ENCODE data around the gene GPR176.

GPR176 gene

GRCh38 chr15:39919748-39920509, at the start of gene GPR176:
TSS of gene GPR176 (minus strand) at chr15:39920266. CDS start at chr15:39920026, 240 bp downstream.
- DNase-seq: peak in 10 of 14 donors; percentile 9 to 71 (median 27)

DNA sequence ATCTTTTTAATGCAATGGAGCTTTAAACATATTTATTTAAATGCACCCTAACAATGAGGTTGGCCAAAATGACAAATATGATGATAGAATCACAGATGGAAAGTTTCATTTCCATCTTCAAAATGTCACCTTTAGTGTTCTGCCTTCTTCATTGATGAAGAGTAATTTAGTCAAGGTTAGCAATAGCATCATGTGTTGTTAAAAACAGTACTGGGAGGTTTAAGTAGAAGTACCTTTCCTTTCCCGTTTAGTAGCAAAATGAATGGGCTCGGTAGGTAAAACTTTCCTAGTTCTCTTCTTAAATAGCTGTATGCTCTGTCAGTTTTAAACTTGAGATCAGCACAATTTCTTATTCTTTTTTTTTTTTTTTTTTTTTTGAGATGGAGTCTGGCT, 48.9 kb upstream of the GPR176 start:
- DNase-seq: no peak

DNA sequence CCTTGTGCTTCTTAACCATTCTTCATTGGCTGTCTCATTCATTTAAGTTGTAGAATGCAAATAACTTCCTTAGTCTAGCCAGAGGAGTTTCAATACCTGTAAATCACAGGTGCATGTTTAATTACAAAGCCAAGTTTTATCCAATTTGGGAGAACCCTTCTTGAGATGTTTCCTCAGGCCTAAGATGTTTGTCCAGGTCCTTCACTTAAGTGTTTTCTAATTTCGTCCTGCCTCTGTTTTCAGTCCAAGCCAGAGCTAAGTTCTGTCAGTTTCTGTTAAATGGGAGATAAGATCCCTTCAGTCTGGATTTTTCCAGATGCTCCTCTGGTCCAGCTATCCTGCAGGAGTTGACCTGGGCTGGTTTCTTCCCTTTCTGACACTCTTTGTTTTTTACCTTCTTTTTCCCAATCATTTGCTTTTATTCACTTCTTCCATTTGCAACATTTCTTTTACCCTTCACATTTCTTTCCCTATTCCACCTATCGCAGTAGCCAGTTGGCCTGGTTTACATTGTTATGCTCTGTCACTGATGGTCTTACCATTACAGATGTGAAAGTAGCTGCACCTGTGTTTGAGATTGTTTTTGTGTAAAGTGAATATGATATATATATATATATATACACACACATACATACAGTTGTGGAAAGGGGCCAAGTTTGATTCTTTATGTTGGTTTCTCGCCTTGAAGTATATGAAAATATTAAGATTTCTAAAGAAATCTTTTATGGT, 48.4 kb upstream of the GPR176 start:
- no peak for DNase-seq

GRCh38 chr15:39966521-39966920, 46.5 kb upstream of the GPR176 start:
- no peak for DNase-seq

- DNase-seq: no peak
Measured at GRCh38 chr15:39963786-39964185, 43.7 kb upstream of the GPR176 start.

- DNase-seq: no peak
Measured at GRCh38 chr15:39961051-39961450, 41.0 kb upstream of the GPR176 start.

DNA sequence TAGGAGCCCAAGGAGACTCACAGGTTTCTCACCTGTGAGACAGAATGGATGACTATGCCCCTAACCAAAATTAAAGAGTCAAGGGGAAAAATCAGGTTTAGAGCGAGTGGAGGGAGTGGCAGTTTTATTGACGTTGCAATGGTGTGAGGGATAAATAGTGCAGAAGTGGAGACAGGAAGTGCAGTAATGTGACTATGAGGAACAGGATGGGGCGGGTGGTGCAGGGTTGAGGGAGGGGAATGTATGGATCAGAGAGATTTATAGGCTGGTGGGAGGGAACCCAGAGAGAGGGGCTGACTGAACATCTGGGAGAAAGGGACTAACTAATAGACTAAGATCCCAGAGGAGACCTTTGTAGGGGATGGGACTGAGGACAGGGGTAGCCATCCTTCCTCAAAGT, 40.3 kb upstream of the GPR176 start:
- no peak for DNase-seq

DNA sequence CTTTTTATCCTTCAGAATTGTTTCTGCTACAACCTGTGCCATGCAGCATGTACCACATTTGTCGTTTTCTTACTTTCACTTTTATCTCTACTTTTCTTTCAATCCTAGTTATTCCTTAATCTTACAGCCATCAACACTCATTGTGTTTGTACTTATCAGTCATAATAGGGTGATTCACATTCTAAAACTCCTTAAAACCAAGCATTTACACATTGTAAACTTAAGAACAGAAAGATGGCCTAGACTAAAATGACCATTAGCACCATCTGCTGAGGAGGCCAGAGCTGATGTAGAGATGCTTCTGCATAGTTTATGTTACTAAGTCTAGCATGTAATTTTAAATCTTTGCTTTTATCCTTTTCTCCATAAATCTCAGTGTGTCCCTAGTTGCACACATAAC, 39.3 kb upstream of the GPR176 start:
- DNase-seq: no peak

DNA sequence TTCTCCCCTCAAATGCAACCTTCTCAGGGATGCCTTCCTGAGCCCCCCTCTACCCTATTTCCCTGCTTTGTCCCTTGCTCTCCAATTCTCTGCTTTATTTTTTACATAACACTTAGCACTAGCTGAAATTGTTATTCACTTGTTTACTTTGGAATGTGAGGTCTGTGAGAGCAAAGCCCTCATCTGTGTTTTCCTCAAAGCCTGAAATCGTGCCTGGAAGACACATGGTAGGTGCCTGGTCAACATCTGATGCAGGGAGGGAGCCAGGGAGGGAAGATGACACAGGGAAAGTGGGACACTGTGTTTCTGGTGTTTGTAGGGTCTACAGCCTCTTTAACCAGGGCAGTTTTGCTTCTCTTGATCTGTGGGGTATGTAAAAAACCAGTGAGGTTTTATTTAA, 37.4 kb upstream of the GPR176 start:
- no peak for DNase-seq

GRCh38 chr15:39953521-39953920, 33.5 kb upstream of the GPR176 start:
- DNase-seq: no peak

DNA sequence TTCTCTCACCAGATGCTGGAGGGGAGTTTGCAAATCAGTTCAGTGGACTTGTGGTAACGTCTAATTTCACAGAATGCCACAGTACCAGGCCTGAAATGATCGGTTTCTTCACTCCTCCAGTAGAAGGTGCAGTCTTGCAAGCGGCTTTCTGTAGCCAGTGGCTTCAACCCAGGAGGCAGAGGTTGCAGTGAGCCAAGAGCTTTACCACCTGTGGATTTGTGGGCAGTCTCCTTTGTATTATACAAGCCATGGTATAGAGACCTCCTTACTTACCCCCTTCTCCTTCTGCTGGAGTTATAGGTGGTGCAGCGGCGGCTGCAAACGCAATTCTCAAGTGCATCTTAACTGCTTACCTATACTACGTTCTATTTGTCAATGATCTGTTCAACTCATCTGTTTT, 31.5 kb upstream of the GPR176 start:
- DNase-seq: no peak

DNA sequence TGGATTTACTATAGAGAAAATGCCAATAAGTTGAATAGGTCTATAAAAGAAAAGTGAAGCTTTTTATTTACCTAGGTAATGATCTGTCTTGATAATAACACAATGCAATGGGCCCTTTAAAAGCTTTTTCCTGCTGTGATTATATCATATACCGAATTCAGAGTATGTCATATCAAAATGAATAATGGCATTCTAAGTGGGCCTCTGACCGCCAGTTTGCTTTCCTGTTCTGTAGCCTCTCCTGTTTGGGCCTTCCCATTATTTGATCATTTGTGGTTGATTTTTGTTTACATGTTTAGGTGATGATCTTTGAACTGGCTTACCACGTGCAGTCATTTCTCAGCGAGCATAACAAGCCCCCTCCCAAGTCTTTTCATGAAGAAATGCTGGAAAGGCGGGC, 28.8 kb upstream of the GPR176 start:
- no peak for DNase-seq

DNA sequence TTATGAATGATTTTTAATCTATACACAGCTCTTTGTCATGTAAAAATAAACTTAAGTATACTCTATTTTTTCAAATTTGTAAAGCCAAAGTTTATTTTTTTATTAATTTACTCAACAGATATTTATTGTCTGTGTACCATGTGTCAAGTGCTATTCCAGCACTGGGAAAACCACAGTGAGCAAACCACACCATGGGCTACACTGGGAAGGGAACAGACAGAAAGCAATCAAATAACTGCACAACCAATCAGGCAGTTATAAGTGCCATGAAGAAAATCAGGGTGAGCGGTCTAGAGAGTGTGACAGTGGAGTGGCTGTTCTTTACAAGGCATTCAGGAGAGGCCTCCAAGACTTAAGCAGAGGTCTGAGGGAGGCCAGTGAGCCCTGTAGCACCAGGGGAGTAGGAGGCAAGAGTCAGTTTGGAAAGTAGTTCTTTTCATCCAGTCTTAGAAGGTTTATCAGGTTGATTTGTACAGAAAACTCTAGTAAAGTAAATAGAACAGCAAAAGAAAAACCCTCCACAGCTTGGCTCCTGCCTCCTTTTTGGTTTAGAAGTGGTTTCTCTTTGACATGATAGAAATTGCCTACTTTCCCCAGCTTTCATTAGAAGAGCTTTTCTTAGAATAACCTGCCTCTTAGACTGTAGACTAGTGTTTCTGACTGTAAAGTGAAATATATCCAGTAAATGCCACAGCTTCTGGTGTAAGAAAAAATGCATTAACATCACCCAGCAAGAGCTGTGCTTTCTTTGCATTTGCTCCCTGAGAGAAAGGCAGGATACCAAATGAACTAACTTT, 27.5 kb upstream of the GPR176 start:
- no peak for DNase-seq

- DNase-seq: no peak
Measured at GRCh38 chr15:39946862-39947261, 26.8 kb upstream of the GPR176 start.

DNA sequence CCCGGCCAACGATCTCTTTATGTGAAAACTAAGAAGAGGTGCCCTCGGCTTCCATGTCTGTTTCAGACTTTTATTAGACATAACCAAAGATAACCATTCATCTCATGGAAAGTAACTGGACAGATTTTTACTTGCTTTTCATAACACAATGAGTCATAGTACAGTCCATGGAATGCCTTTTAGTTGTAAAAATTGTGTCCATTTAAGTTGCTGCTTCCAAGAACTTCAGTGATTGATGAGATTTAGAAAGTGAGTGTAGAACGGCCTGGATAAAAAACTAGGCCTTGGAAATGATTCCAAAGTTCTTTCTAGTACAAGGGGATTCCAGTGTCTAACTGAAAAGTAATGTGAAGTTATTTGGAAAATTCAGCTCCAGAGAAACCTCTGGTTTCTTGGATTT, 24.7 kb upstream of the GPR176 start:
- DNase-seq: no peak

DNA sequence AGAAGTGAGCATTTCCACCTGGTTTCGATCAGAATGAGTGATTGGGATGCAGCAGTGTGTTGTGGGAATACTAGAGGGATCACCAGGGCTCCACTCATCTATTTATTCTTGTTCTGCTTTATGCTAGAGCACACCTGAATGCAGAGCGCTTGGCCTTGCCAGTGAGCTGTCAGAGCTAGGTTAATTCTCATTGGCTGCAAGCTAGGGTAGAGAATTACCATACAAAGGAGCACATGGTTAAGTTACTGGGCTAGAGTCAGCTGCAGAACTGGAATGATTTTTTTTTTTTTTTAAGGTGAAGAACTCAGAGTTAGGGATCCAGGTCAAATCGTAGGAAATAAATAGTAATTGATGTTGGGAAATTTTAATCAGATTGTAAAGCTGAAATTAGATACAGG, 22.7 kb upstream of the GPR176 start:
- DNase-seq: no peak

GRCh38 chr15:39942101-39942752, 22.2 kb upstream of the GPR176 start:
- DNase-seq: no peak

DNA sequence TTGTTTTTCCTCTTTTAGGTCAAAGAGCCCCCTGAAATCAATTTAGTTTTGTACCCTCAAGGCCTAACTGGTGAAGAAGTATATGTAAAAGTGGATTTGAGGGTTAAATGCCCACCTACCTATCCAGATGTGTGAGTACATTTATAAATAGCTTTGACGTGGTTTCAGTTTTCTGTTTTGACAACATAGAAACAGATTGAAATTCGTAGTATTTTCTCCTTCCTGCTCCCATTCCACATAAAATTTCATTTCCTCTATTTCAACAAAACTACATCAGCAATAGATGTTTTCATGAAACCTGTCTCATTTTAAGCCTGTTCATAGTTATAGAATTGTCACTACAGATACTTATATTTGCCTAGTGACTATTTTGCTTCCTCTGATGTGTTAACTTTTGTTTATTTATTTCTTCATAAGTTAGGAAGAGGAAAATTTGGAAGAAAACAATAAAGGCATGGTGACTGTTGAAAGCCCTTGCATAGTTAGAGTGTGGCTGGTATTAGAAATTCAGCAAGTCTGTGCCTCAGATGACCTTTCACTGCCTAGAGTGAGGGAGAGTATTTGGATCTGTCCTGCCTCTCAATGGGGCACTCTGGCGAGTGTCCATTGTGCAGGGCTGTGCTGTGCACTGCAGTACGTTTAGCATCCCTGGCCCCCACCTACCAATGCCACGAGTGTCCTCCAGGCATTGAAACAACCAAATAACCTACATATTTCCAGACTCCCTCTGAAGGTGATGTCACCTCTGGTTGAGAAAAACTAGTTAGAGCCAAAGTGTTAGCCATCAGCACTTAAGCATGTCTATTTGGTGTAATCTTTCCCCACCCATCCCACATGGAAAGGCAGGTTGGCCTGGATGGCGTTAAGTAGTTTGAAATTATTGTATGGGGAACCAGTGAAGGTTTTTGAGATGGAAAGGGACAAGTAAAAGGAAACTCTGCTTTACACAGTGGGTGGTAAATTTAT, 19.7 kb upstream of the GPR176 start:
- no peak for DNase-seq

GRCh38 chr15:39937696-39938095, 17.6 kb upstream of the GPR176 start:
- no peak for DNase-seq

DNA sequence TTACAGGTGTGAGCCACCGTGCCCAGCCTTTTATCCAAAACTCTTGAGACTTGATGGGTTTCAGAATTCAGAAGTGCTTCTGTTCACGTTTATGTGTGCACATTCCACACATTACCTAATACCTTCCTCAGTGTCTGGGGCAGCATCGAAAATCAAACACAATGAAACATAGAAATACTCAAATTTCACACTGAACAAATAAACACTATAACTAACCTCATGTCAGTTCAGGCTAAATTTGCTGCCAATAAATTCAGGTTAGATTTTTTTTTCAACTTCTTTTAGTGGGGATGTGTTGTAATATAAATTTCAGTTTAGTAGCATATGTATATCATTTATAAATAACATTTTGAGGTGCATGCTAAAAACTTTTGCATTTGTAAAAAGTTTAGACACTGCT, 16.6 kb upstream of the GPR176 start:
- DNase-seq: no peak

- no peak for DNase-seq
Measured at GRCh38 chr15:39936187-39936586, 16.1 kb upstream of the GPR176 start.

- DNase-seq: no peak
Measured at GRCh38 chr15:39935241-39935640, 15.2 kb upstream of the GPR176 start.

Measured in C1 segment of cervical spinal cord (tissue), 14 donors.